Upper lobe of right lung (tissue), 1 donor: ENCODE measurements around the gene LPGAT1. TPM values are rescaled to one million over a fixed set of nuclear protein-coding genes. Genes with fewer than 3 reads are reported as not detected.
A peak's percentile ranks its signal among the peaks of the same experiment; 100 is the strongest.

Experiments used
- ATAC-seq: fragments of 200-7000 bp; cut with Tn5 transposase; one replicate; pipeline ENCODE4 v1.9.1; 2020; ENCODE audit warnings: mild to moderate bottlenecking, moderate library complexity
- DNase-seq: peaks from one replicate; pipeline ENCODE4 v3.0.0-alpha.2; 2020
- H3K27ac ChIP-seq: fragments of 200-600 bp; one replicate; pipeline ENCODE4 v1.8.0; 2022
- H3K27me3 ChIP-seq: fragments of 200-600 bp; one replicate; pipeline ENCODE4 v1.8.0; 2022; ENCODE audit warnings: mild to moderate bottlenecking
- H3K36me3 ChIP-seq: fragments of 200-600 bp; one replicate; pipeline ENCODE4 v1.8.0; 2022
- H3K4me1 ChIP-seq: fragments of 200-600 bp; one replicate; pipeline ENCODE4 v1.8.0; 2022
- H3K4me3 ChIP-seq: fragments of 200-600 bp; one replicate; pipeline ENCODE4 v1.8.0; 2022; ENCODE audit warnings: mild to moderate bottlenecking
- H3K9me3 ChIP-seq: fragments of 200-600 bp; one replicate; pipeline ENCODE4 v1.8.0; 2022
- CTCF ChIP-seq: fragments of 200-600 bp; IDR thresholded peaks from one replicate; pipeline ENCODE4 v1.8.0; 2022; ENCODE audit warnings: antibody characterized with exemption
- intact Hi-C: fragments of 100-400 bp; cut with DNase I; formaldehyde crosslinking; loops from one replicate; pipeline ENCODE4 v1.11.0; 2022
- total RNA-seq: library from RNA; stranded (reverse); fragmentation: NEBNext Ultra II Directional; extraction: Animal tissue kit (Norgen Biotek cat#: 25700); gene quantifications from one replicate; pipeline ENCODE4 v1.2.1, GENCODE V29; 2021
- donor health status: DM: no; HTN: yes; CAD: no; lungs with severe emphysema.

Gene LPGAT1
- total RNA-seq, 1 donor from 2014 or later, result 34.5 TPM

- ATAC-seq, result no peak
- no peak for TF ChIP-seq CTCF
- intact Hi-C loops, result no loop called here
These were observed 4.6 kb downstream of the LPGAT1 start for GRCh38 chr1:211825980-211826379.

GRCh38 chr1:211822677-211823407 is 7.7 kb downstream of the LPGAT1 start:
- no peak overlapping the region for H3K27ac ChIP-seq

More at GRCh38 chr1:211825980-211826379, 4.6 kb downstream of the LPGAT1 start:
- no peaks in the 10 kb centered on the region for H3K27me3 ChIP-seq
- H3K9me3 ChIP-seq, result no peaks in the 10 kb centered on the region
- peaks cover 20% of the 10 kb centered on the region for H3K4me1 ChIP-seq
- no peak overlapping the region for H3K27ac ChIP-seq
- H3K4me3 ChIP-seq, result no peak overlapping the region
- no peaks in the 10 kb centered on the region for H3K36me3 ChIP-seq
- DNase-seq, result no peak

GRCh38 chr1:211816586-211816985 is 14.0 kb downstream of the LPGAT1 start:
- Histone ChIP-seq H3K27ac (no peak overlapping the region), H3K4me1 (no peaks in the 10 kb centered on the region), H3K9me3 (no peaks in the 10 kb centered on the region), H3K27me3 (no peaks in the 10 kb centered on the region), H3K4me3 (no peak overlapping the region), H3K36me3 (peaks cover 7% of the 10 kb centered on the region)
- ATAC-seq (no peak), DNase-seq (no peak)
- intact Hi-C loops, result no loop called here
- no peak for TF ChIP-seq CTCF

More at GRCh38 chr1:211822677-211823407, 7.7 kb downstream of the LPGAT1 start:
- Histone ChIP-seq H3K9me3 (no peaks in the 10 kb centered on the region), H3K27me3 (no peaks in the 10 kb centered on the region), H3K36me3 (no peaks in the 10 kb centered on the region), H3K4me1 (peaks cover 6% of the 10 kb centered on the region), H3K4me3 (no peak overlapping the region)
- TF ChIP-seq CTCF, result no peak
- DNase-seq, result no peak
- intact Hi-C loops, result no loop called here
- ATAC-seq, result peak; percentile 44

- Histone ChIP-seq H3K4me3 (no peak overlapping the region), H3K4me1 (no peaks in the 10 kb centered on the region), H3K27me3 (no peaks in the 10 kb centered on the region), H3K36me3 (peaks cover 7% of the 10 kb centered on the region), H3K9me3 (no peaks in the 10 kb centered on the region), H3K27ac (no peak overlapping the region)
- intact Hi-C loops, result no loop called here
- no peak for ATAC-seq
- DNase-seq, result no peak
- TF ChIP-seq CTCF, result no peak
These were observed 16.2 kb downstream of the LPGAT1 start for GRCh38 chr1:211814313-211814712.

GRCh38 chr1:211813590-211813989 is 17.0 kb downstream of the LPGAT1 start:
- ATAC-seq (peak; percentile 78), DNase-seq (peak; percentile 71)
- H3K27ac ChIP-seq, result no peak overlapping the region
- H3K36me3 ChIP-seq, result peaks cover 7% of the 10 kb centered on the region
- no peak for TF ChIP-seq CTCF
- H3K27me3 ChIP-seq, result no peaks in the 10 kb centered on the region
- H3K9me3 ChIP-seq, result no peaks in the 10 kb centered on the region
- intact Hi-C loops, result no loop called here
- no peak overlapping the region for H3K4me3 ChIP-seq
- H3K4me1 ChIP-seq, result no peaks in the 10 kb centered on the region
